GM18520 (cell line): ENCODE measurements around the gene SPON1.

Source experiments
- ATAC-seq: cut with Tn5 transposase; IDR thresholded peaks from one replicate; pipeline ENCODE4 v1.9.1; 2021; ENCODE audit not compliant: unreplicated experiment

The SPON1 gene

DNA sequence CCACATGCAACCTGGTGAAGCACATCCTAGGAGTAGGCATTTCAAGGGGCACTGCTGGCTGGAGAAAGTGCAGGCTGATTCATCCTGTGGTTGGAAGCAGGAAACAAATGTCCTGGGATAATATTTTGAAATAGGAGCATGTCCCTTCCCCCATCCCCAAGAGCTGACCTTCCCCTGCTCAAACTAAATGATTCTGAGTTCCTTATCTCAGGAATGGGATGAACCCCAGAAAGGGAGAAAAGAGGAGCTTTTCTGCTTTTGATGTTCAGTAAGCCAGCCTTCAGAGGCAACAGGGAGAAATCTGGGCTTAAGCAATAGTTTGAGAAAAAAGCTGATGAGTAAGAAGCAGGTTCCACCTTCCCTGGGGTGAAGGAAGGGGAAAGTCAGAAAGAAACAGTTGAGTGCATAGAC is 19.5 kb upstream of the SPON1 start:
- no peak for ATAC-seq

DNA sequence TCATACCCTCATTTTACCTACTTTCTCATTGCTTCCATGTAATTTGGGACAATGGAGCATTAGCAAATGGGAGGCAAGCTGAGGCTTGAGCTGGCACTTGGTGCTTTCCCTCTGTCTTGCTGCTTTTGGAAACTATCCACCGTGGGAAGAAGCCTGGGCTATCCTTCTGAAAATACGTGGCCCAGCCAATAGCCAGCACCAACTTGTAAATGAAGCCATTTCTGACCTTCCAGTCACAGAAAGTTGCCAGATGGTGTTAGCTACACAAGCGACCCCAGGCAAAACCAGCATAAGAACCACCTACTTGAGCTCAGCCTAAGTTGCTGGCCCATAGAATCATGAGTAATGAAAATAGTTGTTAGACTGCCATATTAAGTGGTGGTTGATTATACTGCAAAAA is 18.5 kb upstream of the SPON1 start:
- no peak for ATAC-seq

DNA sequence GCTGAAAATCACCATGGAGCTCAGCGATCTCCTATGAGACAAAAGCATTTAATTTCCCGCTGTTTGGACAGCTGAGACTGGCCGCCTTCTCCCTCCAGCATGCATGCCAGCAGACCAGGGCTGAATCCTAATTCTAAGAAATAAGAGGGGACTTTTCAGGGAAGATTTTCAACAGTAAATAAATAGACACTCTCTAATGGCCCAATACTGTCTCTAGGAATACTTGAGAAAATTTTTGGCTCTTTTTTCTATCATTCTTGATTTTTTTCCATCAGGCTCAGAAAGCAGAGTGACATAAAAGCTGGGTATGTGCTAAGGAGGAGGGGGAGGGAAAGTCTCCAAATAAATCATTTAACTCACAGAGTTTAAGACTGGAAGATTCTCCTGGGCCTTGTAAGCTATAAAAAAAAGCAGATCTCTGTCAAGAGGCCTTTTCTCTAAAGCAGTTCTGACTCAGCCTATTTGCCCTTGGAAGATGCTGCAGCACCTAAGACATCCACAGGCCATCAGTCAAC is 17.6 kb upstream of the SPON1 start:
- no peak for ATAC-seq

- no peak for ATAC-seq
These were observed 15.1 kb upstream of the SPON1 start for GRCh38 chr11:13947379-13947778.

DNA sequence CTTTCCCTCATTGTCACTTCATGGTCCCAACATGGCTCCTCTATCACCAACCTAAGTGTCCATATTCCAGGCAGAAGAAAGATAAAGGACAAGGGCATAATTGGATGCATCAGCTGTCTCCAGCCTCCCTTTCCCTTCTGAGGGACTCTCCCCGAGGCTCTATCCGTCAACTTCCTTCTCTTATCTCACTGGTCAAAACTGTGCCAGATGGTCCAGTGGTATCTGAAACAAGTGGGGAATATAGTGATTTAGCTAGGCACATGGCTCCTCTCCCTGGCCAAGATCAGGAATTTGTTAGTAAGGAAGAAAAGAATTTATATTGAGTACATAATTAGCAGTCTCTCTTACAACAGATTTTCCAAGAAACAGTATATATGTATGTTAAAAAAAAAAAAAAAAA is 12.6 kb upstream of the SPON1 start:
- no peak for ATAC-seq

DNA sequence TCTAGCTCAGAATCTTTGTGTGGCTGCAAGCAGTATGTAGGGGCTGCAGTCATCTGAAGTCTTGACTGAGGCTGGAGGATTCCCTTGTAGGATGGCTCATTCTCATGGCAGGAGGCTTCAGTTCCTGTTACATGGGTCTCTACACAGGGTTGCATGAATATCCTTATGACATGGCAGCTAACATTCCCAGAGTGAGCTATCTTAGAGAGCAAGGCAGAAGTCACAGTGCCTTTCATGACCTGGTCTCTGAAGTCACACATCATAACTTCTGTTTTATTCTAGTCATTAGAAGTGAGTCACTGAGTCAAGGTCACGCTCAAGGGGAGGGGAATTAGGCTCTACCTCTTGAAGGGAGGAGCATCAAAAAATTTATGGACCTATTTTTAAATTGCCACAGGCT is 10.3 kb upstream of the SPON1 start:
- no peak for ATAC-seq

DNA sequence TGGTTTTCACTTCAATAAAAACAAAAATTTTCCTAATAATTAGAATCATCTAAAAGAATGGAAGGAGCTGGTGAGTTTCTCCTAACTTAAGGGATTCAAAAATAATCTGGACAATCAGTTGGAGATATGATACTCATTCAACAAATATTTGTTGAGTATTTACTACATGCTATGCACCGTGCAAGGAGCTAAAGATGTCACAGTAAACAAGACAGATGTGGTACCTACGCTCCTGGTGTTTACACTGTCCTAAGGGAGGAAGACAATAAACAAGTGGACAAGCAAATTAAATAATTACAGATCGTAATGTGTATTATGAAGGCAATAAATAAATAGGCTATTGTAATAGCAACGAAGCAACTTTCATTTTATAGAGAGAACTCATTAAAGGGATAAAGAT is 9.9 kb upstream of the SPON1 start:
- no peak for ATAC-seq

GRCh38 chr11:13954591-13954990 is 7.9 kb upstream of the SPON1 start:
- no peak for ATAC-seq

GRCh38 chr11:13955971-13956421 is 6.5 kb upstream of the SPON1 start:
- ATAC-seq, result no peak

- no peak for ATAC-seq
These were observed 5.5 kb upstream of the SPON1 start for GRCh38 chr11:13956988-13957387.

DNA sequence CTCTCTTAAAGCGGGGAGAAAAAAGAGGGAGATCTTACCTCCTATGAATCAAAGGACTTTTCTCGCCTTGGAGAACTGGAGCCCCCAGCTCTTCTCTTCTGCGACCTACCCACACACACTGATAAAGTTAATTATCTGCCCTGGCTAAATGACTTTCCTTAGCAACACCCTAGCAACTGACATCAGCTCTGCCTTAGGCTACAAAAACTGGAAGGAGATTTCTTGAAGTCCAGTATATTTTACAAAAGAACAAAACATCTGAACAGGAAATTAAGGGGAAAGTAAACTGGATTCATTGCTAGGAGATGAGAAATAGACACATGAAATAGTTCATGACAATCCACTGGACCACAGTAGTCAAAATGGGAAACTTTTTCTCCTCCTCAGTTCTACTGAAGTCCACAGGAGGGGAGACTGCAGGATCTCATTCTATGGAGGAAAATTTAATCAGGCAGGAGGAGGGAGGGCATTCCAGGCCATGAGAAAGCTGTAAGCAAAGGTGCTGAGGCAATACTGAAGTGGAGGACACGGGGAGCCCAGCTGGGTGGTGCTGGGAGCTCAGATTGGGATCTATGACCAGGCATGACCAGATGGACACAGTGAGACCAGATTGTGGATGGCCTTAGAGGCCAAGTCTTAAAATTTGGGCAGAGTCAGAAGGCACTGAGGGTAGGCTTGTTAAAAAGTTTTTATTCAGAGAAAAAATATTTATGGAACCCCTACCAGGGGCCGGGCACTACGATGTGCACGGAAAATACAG is 3.7 kb upstream of the SPON1 start:
- ATAC-seq, result no peak

- ATAC-seq, result no peak
These were observed 343 bp upstream of the SPON1 start for GRCh38 chr11:13962198-13962561.

DNA sequence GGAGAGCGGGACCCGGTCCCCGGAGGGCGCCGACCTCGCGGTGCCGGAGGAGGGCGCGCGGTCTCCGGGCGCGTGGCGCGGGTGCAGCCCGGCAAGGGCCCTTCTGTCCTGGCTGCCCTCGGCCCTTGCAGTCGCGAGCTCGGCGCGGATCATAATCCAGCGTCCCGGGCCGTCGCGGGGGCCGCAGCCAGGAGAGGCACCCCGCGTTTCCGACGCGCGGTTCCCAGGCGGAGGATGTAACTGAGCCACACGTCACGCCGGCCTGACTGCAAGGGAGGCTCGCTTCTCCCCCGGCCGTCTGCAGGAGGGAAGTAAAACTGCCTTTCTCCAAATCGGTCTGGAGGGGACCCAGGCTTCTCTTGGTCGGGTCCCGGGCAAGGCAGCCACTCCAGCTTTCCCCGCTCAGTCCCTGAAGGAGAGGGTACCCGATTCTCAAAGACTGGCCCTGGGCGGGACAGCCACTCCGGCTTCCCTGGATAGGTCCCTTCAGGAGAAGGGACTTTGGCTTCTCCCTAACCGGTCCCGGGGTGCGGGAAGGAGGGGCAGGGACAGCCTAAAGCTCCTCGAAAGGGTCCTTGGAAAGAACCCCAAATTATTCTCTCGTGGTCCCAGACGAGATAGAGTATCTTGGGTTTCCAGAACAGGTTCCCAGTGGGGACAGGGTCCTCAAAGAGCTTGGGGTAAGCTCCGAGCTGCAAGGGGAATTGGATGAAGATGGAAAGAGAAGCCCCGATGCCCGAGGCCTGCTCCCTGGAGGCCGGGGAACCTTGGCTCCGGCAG is 836 bp downstream of the SPON1 start:
- no peak for ATAC-seq

- no peak for ATAC-seq
These were observed 1.6 kb downstream of the SPON1 start for GRCh38 chr11:13963949-13964770.

- no peak for ATAC-seq
These were observed 2.2 kb downstream of the SPON1 start for GRCh38 chr11:13964771-13965074.

GRCh38 chr11:13965337-13965736 is 2.8 kb downstream of the SPON1 start:
- ATAC-seq, result no peak

GRCh38 chr11:13966013-13966412 is 3.5 kb downstream of the SPON1 start:
- no peak for ATAC-seq

GRCh38 chr11:13966486-13966885 is 4.0 kb downstream of the SPON1 start:
- no peak for ATAC-seq

GRCh38 chr11:13970986-13971385 is 8.5 kb downstream of the SPON1 start:
- no peak for ATAC-seq

GRCh38 chr11:13972043-13972910 is 9.8 kb downstream of the SPON1 start:
- no peak for ATAC-seq

DNA sequence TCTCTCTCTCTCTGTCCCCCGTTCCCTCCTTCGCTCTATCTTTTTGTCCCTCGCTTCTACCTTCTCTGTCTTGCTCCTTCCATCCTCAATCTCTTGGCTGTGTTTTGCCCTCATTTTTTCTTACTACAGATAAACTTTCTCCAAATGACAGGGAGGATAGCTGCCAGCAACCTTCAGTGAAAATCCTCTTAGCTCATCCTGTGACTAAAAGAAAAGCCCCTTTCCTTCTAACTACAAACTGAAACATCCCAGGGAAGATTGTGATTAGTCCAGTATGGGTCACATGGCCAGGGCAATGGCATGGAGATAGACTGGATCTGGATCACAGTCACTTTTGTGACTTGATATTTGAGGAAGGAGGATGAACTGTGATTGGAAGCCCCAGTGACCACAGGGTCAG is 10.4 kb downstream of the SPON1 start:
- no peak for ATAC-seq
